Motor neuron (in vitro differentiated cells): ENCODE measurements around the gene UBE2G2. TPM values are rescaled to one million over a fixed set of nuclear protein-coding genes. Genes with fewer than 3 reads are reported as not detected.

Experiments
- ATAC-seq, 8 experiments: fragments of 200-7000 bp; cut with Tn5 transposase; replicated peaks in 6 of 8; 2 replicates each; pipeline ENCODE4 v1.8.0; 2021; ENCODE audit warnings: mild to moderate bottlenecking in 8 of 8, moderate library complexity in 8 of 8
- H3K27ac ChIP-seq, 2 donors: fragments of 250-450 bp; sonication (Bioruptor Pico); 2 replicates each; pipeline ENCODE4 v1.9.0; 2021; ENCODE audit warnings: antibody characterized with exemption in 2 of 2, mild to moderate bottlenecking in 2 of 2, moderate library complexity in 1 of 2
- H3K4me1 ChIP-seq, 2 donors: fragments of 250-450 bp; sonication (Bioruptor Pico); replicated peaks in 1 of 2; 2 replicates each; pipeline ENCODE4 v1.6.1; 2021; ENCODE audit warnings: antibody characterized with exemption in 2 of 2, mild to moderate bottlenecking in 2 of 2, moderate library complexity in 1 of 2
- H3K4me3 ChIP-seq, 5 donors: fragments of 250-450 bp; sonication (Bioruptor Pico); 2 replicates each; pipeline ENCODE4 v1.9.0; 2021; ENCODE audit warnings: antibody characterized with exemption in 5 of 5, mild to moderate bottlenecking in 5 of 5, moderate library complexity in 4 of 5
- WGBS, 10 experiments: fragments of 450-650 bp; shearing (Covaris generic); methylation state at CpG; one replicate each; pipeline ENCODE4 v1.0.0; 2022; 5-methylcytosine and 5-hydroxymethylcytosine counted together
- in situ Hi-C, 9 experiments: fragments of 400-800 bp; cut with MboI; loops; one replicate each; pipeline ENCODE4 v1.15.0; 2021; ENCODE audit warnings: low sequenced_read_pairs in 9 of 9, low pct_unique_long_range_greater_than_20kb in 2 of 9; ENCODE audit not compliant: unreplicated experiment in 9 of 9
- total RNA-seq, 8 experiments: library from RNA; unstranded; fragments of 300-600 nt; gene quantifications; 2 replicates each; pipeline versions ENCODE4 v1.2.3 to v1.2.4, GENCODE V29; 2022

The UBE2G2 gene
- total RNA-seq, 8 experiments from 2014 or later = 32.6 to 142 (median 54.7) TPM

DNA sequence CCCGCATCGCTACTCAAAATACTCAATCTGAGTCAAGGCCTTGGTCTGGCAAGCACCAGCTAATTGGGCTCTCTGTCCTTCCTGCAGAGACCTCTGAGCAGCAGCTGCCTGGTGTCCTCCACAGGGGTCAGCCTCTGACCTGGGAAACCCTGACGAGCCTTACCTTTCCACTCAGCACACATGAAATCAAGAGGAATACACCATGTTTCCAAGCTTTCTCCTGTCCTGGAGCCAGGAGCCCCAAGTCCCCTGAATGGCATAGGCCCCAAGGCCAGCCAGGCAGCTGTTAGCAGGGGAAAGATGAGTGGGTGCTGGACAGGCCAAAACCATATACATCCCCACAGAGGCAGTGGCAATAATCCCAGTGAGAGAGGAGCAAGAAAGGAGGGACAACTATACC, 63.0 kb downstream of the UBE2G2 start:
- in situ Hi-C loops = loop anchor here in 1 of 9 experiments (25.0 kb wide), 1 partner anchor 99 kb away; no protein-coding TSS in a partner anchor

GRCh38 chr21:44737706-44738354, 63.8 kb downstream of the UBE2G2 start:
- in situ Hi-C loops = loop anchor here in 1 of 9 experiments (25.0 kb wide), 1 partner anchor 99 kb away; no protein-coding TSS in a partner anchor
- WGBS, 10 experiments = 20 to 100% (median 82%) methylated on average over 1 to 3 of the region's 3 CpGs; no CpG with 5 or more reads in 2 of the 10 experiments
- ATAC-seq = no peak

More for the DNA sequence above, 63.0 kb downstream of the UBE2G2 start:
- Histone ChIP-seq H3K4me3 (no peak overlapping the region), H3K27ac (no peak overlapping the region), H3K4me1 (no peaks in the 10 kb centered on the region)
- 13 to 100% (median 71%) methylated on average over 1 to 2 of the region's 3 CpGs; no CpG with 5 or more reads in 7 of the 10 experiments for WGBS, 10 experiments
- ATAC-seq = no peak

GRCh38 chr21:44736291-44737004, 65.2 kb downstream of the UBE2G2 start:
- 79 to 100% (median 91%) methylated on average over 1 to 5 of the region's 8 CpGs; no CpG with 5 or more reads in 6 of the 10 experiments for WGBS, 10 experiments
- Histone ChIP-seq H3K27ac (no peak overlapping the region), H3K4me1 (no peaks in the 10 kb centered on the region), H3K4me3 (no peak overlapping the region)
- ATAC-seq = peak in 4 of 8 experiments; percentile 29 to 98 (median 72)
- in situ Hi-C loops = loop anchor here in 1 of 9 experiments (25.0 kb wide), 1 partner anchor 101 kb away; no protein-coding TSS in a partner anchor

More at GRCh38 chr21:44737706-44738354, 63.8 kb downstream of the UBE2G2 start:
- Histone ChIP-seq H3K4me1 (no peaks in the 10 kb centered on the region), H3K4me3 (no peak overlapping the region), H3K27ac (no peak overlapping the region)

GRCh38 chr21:44735821-44736220, 65.8 kb downstream of the UBE2G2 start:
- in situ Hi-C loops = loop anchor here in 1 of 9 experiments (25.0 kb wide), 1 partner anchor 101 kb away; no protein-coding TSS in a partner anchor
- 68 to 86% methylated on average over 1 to 4 of the region's 6 CpGs; no CpG with 5 or more reads in 8 of the 10 experiments for WGBS, 10 experiments
- ATAC-seq = no peak
- no peak overlapping the region for H3K27ac ChIP-seq
- no peak overlapping the region for H3K4me3 ChIP-seq
- H3K4me1 ChIP-seq = no peaks in the 10 kb centered on the region

- 72 to 100% (median 93%) methylated on average over 1 to 3 of the region's 17 CpGs; no CpG with 5 or more reads in 7 of the 10 experiments for WGBS, 10 experiments
- Histone ChIP-seq H3K4me1 (no peaks in the 10 kb centered on the region), H3K4me3 (no peak overlapping the region), H3K27ac (no peak overlapping the region)
- ATAC-seq = peak in 2 of 8 experiments; percentile 40 to 44
- in situ Hi-C loops = loop anchor here in 1 of 9 experiments (25.0 kb wide), 1 partner anchor 102 kb away; no protein-coding TSS in a partner anchor
Measured at GRCh38 chr21:44734841-44735240, 66.8 kb downstream of the UBE2G2 start.

DNA sequence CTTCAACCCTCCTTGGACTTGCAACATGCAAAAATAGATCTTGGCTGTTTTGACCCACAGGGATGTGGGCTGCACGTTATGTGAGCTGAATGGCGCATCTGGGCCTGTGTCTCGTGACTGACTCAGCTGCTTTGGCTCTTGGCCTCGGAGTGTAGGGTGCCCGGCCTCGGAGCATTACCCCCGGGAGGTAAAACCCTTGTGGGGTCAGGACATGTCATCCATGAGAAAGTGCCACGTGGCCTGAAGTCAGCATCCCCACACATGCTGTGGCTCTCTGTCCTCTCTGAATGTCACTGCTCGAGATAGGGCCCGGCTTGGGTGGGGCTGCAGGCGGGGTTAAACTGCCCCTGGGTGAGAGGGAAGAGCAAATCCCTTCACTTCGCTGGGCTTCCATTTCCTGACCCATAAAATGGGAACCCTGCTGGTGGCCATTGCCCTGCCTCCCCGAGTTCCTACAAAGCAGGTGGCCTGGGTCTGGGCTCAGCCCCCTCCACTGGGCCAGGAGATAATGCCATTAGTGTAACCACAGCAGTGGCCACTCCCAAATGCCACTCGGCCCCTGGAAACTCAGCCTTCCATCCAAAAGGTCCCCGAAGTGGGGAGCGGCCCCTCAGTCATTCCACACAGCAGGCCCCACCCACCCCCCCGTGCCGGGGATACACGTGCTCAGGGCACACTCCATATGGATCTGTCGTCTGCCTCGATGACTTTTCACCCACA, 67.4 kb downstream of the UBE2G2 start:
- 24 to 80% (median 44%) methylated on average over 1 to 9 of the region's 21 CpGs; no CpG with 5 or more reads in 4 of the 10 experiments for WGBS, 10 experiments
- Histone ChIP-seq H3K4me1 (no peaks in the 10 kb centered on the region), H3K4me3 (no peak overlapping the region), H3K27ac (no peak overlapping the region)
- ATAC-seq = no peak
- in situ Hi-C loops = loop anchor here in 1 of 9 experiments (25.0 kb wide), 1 partner anchor 103 kb away; no protein-coding TSS in a partner anchor

DNA sequence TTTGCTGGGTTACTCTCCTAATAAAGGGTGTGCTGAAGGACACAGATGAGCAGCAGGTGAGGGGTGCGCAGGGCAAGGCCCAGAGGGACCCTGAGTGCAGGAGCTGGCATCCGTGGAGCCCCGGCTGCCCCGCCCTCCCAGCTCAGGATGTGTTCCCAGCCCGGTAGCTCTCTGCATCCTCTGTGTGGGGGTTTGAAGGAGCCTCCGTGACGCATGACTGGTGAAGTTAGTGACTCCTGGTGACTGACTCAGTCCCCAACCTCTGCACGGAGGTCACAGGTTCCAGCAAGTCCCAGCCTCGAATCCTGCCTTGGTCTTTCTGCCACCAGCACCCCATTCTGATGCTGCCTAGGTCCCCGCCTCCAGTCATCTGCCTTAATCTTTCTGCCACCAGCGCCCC, 68.7 kb downstream of the UBE2G2 start:
- no peak for ATAC-seq
- Histone ChIP-seq H3K4me1 (no peaks in the 10 kb centered on the region), H3K27ac (no peak overlapping the region), H3K4me3 (no peak overlapping the region)
- in situ Hi-C loops = loop anchor here in 1 of 9 experiments (25.0 kb wide), 1 partner anchor 104 kb away; no protein-coding TSS in a partner anchor
- 54 to 72% methylated on average over 2 to 3 of the region's 11 CpGs; no CpG with 5 or more reads in 8 of the 10 experiments for WGBS, 10 experiments

- in situ Hi-C loops = loop anchor here in 1 of 9 experiments (25.0 kb wide), 1 partner anchor 105 kb away; no protein-coding TSS in a partner anchor
- no peak for ATAC-seq
- WGBS, 10 experiments = 70 to 100% (median 88%) methylated on average over 1 to 4 of the region's 10 CpGs; no CpG with 5 or more reads in 6 of the 10 experiments
- Histone ChIP-seq H3K27ac (no peak overlapping the region), H3K4me3 (no peak overlapping the region), H3K4me1 (no peaks in the 10 kb centered on the region)
Measured at GRCh38 chr21:44732263-44732662, 69.4 kb downstream of the UBE2G2 start.

DNA sequence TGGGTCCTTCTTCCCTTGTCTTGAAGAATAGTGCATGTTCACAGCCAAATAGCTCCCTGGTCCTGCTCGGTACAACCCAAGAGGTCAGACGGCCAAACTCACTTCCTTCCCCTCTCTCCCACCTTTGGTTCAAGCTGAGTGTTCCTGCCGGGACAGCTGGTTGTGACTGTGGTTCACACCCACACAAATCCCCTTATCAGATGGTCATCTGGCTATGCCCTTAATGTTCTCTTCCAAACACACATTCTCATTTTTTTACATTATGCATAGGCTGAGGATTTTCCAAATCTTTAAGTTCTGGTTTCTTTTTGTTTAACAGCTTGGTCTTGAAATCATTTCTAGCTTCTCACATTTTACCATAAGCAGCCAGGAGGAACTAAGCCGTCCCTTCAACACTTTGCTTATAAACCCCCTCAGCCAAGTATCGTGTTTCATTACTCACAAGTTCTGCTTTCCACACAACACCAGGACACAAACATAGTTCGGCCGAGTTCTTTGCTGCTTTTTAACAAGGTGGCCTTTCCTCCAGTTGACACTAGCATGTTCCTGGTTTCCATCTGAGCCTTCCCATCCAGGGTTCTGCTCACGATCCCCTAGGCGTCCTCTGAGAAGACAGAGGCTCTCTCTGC, 70.6 kb downstream of the UBE2G2 start:
- in situ Hi-C loops = loop anchor here in 1 of 9 experiments (25.0 kb wide), 1 partner anchor 106 kb away; no protein-coding TSS in a partner anchor
- H3K4me3 ChIP-seq = no peak overlapping the region
- no peaks in the 10 kb centered on the region for H3K4me1 ChIP-seq
- H3K27ac ChIP-seq = no peak overlapping the region
- ATAC-seq = peak in 3 of 8 experiments; percentile 26 to 31 (median 30)
- WGBS, 10 experiments = 6 to 100% (median 80%) methylated on average over 1 to 8 of the region's 9 CpGs

DNA sequence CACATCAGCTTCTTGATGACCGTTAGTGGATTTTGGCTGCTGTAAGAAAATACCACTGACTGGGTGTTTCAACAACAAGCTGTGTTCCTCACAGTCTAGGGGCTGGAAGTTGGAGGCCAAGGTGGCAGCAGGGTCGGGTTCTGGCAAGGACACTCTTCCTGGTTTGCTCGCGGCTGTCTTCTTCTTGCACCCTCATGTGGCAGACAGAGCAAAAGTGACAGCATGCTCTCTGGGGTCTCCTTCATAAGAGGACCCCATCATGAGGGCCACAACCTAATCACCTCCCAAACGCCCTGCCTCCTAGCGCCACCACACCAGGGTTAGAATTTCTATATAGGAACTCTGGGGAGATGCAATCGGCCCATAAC, 71.6 kb downstream of the UBE2G2 start:
- Histone ChIP-seq H3K4me3 (no peak overlapping the region), H3K27ac (no peak overlapping the region), H3K4me1 (no peaks in the 10 kb centered on the region)
- WGBS, 10 experiments = 30 to 93% (median 80%) methylated on average over 1 to 7 of the region's 7 CpGs; no CpG with 5 or more reads in 3 of the 10 experiments
- in situ Hi-C loops = loop anchor here in 1 of 9 experiments (25.0 kb wide), 1 partner anchor 107 kb away; no protein-coding TSS in a partner anchor
- ATAC-seq = no peak

DNA sequence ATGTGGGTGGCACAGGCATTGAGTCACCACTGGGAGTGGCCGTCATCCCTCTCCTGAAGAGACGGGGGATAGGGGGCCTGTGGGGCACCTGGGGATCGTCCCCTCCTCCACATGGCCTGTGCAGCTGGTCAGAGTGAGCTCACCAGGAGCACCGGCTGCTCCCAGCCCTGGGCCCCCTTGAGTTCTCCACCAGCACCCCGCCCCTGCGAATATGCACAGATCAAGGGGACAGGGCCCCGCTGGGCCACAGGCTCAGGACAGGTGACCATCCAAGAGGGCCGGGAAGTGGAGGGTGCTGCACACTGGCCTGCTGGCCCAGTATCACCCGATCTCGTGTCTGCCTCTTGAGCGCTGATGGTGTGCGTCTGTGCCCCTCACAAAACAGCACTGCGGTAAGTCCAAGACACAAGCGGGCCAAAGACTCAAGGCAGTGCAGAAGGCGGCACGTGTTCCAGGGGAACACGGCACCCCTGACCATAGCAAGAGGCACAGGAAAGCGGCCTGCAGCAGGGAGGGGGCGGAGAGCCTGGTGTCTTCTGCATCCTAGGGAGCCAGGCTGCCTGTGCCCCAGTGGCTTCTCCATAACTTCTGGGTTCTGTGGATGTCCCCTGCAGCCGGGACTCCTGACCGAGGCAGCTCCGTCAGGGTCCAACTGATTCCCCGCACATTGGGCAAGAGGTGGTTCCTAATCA, 72.1 kb downstream of the UBE2G2 start:
- in situ Hi-C loops = loop anchor here in 1 of 9 experiments (25.0 kb wide), 1 partner anchor 108 kb away; no protein-coding TSS in a partner anchor
- 80 to 100% (median 100%) methylated on average over 1 to 3 of the region's 23 CpGs; no CpG with 5 or more reads in 5 of the 10 experiments for WGBS, 10 experiments
- Histone ChIP-seq H3K27ac (no peak overlapping the region), H3K4me1 (no peaks in the 10 kb centered on the region), H3K4me3 (no peak overlapping the region)
- ATAC-seq = peak in 6 of 8 experiments; percentile 11 to 89 (median 58)
